Retina (tissue), 1 donor: Measurements from ENCODE around the gene COPG1.
A peak's percentile ranks its signal among the peaks of the same experiment; 100 is the strongest.

ENCODE experiments used
- DNase-seq: peaks from one replicate; pipeline ENCODE4 v3.0.0-alpha.2; 2016

Gene COPG1

DNA sequence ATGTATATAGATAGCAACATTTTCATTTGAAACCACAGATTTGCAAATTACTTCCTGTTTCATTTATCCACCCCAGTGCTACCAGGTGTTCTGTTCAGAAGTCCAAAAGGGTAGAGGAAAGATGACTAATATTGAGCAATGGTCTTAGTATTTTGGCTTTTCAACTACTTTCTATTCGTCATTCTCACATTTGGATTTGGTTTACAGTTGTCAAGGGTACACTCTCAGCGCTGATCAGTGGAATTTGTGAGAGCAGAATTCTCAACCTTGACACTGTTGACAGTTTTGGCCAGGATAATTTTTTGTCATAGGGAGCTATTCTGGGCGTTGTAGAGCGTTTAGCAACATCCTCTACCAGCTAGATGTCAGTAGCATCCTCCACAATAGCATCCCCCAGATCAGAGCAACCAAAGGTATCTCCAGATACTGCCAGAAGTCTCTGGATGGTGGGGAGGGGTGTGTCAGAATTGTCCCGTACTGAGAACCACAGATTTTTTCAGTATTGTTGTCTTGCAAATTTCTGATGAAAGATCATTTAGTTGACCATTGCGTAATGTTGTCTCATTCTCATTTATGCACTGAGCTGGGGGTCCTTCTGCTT is 33.4 kb downstream of the COPG1 start:
- DNase-seq: no peak

DNA sequence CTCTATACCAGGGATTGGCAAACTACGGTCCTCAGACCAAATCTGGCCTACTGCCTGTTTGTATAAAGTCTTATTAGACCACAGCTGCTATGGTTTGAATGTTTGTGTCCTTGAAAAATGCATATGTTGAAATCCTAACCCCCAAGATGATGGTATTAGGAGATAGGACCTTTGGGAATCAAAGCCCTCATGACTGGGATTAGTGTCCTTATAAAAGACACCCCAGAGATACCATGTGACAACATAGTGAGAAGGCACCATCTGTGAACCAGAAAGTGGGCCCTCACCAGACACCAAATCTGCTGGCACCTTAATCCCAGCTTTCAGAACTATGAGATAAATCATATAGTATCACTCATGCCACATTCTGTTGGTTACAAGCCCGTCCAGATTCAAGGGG is 36.7 kb downstream of the COPG1 start:
- DNase-seq: no peak

DNA sequence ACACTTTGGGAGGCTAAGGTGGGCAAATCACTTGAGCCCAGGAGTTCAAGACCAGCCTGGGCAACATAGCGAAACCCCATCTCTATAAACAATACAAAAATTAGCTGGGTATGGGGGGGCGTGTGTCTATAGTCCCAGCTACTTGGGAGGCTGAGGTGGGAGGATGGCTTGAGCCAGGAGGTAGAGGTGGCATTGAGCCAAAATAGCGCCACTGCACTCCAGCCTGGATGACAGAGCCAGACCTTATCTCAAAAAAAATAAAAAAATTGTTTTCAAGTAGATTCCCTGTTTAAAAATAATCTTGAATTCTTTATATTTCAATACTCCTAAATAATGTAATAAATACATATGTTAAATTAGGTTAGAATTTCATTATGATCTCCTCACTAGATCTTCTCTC is 39.0 kb downstream of the COPG1 start:
- DNase-seq: no peak

DNA sequence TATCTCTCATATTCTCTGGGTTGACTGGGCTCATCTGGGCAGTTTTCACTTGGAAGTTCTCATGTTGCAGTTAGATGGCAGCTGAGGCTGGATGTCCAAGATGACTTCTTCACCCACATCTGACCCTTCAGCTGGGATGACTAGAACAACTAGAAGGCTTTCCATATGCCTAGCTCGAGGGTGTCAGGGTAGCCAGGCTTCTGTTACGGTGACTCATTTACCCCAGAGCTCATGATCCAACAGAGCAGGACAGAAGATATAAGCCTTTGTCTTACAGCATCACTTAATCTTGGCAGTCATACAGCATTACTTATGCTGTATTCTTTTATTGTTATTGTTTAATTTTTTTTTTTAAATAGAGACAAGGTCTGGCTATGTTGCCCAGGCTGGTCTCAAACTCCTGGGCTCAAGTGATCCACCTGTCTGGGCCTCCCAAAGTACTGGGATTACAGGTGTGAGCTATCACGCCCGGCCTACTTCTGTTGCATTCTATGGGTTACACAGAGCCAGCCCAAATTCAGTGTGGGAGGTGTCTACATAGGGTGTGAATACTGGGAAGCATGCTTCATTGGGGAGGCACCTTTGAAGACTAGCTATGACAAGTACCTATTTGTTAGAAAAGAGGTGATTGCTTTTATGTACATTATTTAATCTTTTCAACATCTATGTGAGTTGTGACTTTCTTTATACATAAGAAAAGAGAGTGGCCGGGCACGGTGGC is 40.0 kb downstream of the COPG1 start:
- DNase-seq: no peak

DNA sequence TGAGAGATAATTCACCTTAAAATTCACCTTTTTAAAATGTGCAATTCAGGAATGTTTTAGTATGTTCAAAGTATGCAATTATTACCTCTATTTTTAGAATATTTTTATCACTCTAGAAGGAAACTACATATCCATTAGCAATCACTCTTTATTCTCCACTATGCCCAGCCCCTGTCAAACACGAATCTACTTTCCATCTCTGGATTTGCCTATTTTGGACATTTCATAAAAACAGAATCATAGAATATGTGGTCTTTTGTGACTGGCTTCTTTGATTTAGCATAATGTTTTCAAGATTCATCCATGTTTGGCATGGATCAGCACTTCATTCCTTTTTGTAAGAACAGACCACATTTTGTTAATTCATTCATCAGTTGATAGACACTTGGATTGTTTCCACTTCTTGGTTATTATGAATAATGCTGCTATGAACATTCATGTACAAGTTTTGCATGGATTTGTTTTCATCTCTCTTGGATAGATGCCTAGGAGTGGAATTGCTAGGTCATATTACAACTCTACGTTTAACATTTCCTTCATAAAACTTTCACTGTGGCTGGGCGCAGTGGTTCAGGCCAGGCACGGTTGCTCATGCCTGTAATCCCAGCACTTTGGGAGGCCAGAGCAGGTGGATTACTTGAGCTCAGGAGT is 42.0 kb downstream of the COPG1 start:
- no peak for DNase-seq

DNA sequence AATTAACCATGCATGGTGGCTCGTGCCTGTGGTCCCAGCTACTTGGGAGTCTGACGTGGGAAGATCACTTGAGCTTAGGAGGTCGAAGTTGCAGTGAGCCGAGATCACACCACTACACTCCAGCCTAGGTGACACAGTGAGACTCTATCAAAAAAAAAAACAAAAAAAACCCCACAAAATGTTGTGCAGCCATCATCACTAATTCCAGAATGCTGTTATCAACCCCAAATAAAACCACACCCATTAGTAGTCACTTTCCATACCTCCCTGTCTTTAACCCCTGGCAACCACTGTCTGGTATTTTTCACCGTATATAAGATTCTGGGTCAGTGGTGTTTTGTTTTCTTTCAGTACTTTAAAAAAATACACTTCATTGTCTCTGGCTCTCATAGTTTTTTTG is 45.9 kb downstream of the COPG1 start:
- no peak for DNase-seq

DNA sequence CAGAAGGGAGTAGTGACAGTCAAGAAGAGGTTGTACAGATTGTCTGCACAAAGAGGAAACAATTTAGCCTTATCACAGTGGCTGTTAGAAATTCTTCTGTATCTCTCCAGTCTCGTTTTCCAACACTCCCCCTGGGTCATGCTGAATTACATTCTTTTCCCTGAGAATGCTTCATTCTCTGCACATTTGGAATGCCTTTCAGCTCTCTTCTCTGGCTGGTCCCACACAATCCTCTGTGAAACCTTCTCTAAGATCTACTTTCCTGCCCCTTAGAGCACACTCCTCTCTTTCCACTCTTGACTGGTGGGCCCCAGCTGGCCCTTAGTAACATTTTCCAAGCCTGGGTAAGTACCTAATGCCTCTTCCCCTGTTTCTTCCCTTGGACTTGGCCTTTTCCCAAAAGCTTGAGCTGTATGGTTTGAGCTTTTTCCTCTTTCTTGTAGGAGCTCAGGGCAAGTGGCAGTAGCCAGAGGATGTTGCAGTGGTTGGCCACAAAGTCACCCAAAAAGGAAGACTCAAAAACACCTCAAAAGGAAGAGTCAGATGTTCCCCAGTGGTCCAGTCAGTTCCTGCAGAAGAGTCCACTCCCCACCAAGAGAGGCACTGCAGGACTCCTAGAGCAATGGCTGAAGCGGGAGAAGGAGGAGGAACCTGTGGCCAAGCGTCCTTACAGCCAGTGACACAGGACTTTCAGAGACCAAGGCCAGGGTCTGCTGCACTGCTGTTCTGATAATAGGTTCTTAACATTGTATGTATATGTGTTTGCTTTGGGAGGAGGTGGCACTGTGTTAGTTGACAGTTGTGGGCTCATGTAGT is 54.9 kb downstream of the COPG1 start:
- no peak for DNase-seq

DNA sequence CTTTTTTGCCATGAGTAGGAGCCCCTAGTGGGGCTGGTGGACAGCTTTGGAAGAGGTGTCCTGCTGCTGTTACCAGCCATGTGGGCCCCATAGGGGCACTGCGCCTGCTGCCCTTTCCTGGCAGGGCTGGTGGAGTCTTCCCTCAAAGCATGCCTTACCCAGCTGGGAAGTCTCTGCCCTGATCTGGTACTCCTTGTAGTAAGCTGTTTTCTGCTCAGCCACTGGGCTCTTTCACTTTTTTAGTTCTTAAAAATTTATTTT is 55.5 kb downstream of the COPG1 start:
- DNase-seq: no peak

DNA sequence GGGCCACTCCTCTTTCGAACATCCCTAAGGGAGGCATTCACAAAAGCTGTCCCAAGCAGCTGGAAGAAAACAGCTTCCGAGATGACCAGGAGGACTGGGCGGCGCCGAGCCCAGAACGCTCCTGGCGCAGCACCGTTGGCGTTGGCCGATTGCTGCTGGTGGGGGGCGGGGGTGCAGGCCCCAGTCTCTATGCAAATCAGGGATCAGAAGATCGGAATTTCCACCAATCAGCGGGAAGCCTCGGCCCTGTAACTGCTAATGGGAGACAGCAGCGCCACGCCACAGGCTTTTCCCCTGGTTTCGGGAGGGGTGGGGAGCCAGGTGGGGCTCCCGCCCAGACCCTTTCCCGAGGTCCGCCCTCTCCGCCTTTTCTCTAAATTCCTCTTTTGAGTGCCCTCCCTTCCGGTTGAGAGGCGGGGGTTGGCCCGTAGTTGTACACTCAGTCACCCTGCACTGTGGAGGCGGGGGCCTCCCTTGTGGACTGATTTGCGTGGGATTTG is 56.2 kb downstream of the COPG1 start:
- DNase-seq: peak; percentile 87

DNA sequence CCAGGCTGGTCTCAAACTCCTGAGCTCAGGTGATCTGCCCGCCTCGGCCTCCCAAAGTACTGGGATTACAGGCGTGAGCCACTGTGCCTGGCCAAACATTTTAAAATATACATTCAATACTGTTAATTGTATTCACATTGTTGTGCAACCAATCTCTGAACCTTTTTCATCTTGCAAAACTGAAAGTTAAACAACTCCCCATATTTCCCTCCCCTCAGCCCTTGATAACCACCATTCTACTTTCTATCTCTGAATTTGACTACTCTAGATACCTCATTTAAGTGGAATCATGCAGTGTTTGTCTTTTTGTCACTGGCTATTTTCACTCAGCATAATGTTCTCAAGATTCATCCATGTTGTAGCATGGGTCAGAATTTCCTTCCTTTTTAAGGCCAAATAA is 59.2 kb downstream of the COPG1 start:
- no peak for DNase-seq

DNA sequence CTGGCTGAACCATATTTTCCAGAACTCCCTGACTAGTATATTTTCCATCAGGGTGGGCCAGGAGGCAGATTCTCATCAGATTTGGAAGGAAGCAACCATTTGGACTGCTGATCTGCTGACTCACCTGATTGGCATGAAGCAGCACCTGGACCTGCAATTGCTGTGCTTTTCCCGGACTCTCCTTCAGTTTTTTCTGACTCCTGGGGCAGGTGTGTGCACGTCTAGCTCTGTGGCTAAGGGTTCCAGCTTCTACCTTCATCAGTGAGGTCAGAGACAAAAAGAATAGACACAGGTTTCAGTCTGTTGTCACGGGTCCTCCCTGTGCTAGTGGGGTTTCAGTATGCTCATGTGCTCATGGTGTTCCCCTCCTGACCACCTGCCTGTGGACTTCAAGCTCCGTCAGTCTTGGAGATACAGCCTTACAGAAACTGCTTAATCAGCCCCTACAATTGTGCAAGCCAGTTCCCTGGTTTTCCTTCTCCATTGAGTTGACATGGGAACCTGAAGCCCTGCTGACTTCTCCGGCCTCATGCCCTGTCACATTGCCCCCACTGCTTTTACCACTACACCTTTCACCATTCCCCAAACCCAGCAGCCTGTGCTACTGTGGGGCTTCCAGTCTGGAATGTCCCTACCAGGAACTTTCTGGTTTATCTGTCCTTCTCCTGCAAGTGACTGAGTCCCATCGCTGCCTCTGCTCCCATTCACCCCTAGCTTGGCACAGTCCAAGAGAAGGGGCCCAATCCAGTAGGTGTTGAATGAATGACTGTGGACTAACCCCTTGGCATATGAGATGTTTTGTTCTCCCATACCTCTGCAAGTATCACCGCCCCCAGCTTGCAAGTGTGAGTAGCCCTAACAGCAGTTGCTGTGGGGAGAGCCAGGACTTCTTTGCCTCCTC is 61.0 kb downstream of the COPG1 start:
- DNase-seq: no peak

DNA sequence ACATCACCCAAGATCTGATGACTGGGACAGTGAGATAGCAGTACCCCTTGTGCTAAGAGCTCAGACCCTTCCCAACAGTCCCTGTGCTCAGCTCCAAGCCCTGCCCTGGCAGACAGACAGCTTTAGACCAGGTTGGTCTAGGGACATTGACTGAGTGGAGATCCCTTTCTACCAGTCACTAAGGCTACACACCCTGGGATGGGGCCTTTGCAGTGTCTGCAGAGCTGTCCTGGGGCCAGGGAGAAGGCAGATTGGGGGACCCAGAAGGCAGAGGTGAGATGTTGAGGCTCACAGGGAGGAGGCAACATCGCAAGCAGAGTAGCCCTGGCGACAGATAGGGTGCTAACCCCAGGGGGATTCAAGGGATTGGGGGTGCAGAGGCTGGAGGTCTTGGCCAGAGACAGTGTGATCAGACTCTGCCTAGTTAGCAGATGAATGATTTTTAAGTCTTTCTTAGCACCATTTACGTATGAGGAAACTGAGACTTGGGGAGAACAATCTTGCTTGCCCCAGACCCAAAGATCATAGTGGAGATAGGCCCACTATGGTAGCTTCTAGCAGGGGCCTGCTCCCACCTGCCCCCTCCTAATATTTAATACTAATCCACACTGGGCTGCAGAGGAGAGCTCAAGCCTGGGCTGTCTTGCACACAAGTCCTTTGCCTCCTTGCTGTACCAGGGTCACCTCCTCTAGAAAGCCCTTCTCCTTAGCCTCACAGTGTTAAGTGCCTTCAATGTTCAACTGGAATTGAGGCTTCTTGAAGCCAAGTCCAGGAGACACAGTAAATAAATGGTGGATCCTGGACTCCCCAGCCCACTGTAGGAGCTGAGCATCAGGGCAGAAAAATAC is 61.9 kb downstream of the COPG1 start:
- DNase-seq: no peak

DNA sequence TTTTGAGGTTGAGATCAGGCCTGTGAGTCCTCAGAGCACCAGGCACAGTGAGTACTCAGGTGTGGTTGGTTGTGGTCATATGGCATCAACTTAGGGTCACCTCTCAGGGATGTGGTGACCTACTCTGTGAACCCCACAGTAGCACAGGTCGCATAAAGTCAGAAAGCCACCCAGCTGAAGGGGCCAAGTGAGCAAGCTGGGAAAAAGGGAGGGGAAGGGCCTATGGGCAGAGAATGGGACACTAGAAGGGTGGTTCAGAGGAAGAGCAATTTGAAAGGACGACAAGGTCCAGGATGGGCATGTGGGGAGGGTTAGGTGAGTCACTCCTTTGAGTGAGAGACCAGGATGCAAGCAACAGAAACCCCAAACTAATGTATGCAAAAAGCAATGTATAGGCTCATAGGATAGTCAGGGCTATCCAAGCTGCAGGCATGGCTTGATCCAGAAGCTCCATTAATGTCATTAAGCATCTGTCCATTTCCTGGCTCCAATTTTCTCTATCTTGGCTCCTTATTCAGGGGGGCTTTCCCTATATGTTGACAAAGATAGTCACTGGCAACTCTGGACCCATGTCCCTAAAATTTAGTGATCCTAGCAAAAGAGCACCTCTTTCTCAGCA is 62.7 kb downstream of the COPG1 start:
- no peak for DNase-seq

DNA sequence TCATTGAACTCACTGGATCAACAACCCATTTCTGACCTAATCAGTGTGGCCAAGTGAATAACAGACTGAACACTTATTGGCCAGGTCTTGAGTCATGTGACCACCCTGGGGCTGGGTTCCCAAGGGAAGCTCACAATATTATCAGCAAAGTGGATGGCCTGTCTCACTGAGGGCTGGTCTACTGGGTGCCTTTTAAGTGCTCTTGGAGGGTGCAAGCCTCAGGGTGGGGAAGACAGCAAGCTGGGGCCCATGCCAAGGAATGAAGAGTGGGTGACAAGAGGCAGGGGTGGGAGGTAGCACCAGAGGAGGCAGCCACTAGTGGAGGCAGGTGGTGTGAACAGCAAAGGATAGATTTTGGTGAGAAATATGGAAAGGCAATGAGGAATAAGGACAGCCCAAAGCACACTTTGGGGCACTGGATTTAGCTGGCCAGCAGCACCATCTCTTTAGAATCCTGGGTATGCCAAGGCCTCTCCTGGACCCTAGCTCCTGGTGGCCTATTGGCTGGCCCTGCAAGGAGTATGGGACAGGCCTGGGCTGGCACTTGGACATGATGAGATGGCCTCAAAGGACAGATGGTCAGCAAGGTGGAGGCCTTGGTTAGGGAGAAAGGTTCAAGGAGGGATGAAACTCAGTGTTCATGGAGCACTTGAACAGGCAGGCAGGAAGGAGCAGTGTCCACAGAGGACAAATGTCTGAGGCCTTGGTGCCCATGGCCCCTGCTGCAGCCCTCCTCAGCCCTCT is 63.4 kb downstream of the COPG1 start:
- peak; percentile 19 for DNase-seq

DNA sequence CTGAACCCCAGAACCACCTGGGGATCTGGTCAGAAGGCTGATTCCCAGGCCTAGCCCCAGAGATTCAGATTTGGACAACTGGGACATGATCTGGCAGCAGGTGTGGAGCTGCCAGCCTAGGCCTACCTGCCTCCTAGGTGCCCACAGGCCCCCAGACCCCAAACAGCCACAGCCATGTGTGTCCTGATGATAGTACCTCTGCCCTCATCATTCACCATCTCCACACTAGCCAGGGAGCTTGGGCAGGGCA is 63.9 kb downstream of the COPG1 start:
- no peak for DNase-seq

DNA sequence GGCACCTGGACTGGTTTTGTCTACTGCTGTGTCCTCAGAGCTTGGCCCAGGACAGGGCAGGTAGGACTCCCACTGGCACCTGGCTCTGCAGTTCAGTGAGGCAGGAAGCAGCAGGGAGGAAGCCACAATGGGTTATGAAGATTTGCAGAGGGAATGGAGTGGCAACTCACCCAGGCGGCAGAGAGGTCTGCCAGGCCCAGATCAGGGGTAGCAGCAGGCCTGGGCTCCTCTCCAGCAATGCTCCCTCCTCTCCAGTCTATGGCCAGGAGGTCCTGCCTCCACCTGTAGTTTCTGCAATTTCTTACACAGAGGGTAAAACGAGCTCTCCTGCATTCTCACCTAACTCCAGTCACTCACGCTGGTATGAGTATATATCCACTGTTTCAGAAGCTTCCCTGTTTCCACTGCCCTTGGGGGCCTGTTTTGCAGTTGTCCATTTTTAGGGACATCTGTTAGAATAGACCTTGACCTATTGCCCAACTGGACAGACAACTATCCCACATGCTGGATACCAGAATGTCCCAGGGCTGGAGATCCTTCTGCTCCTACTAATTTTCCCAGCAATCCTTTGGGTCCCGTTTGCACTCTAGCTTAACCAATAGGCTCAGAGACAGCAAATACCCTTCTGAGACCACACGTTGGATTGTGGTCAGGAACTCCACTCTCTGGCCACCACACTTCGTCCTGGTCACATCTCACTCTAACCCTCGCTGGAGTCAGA is 64.4 kb downstream of the COPG1 start:
- peak; percentile 29 for DNase-seq

DNA sequence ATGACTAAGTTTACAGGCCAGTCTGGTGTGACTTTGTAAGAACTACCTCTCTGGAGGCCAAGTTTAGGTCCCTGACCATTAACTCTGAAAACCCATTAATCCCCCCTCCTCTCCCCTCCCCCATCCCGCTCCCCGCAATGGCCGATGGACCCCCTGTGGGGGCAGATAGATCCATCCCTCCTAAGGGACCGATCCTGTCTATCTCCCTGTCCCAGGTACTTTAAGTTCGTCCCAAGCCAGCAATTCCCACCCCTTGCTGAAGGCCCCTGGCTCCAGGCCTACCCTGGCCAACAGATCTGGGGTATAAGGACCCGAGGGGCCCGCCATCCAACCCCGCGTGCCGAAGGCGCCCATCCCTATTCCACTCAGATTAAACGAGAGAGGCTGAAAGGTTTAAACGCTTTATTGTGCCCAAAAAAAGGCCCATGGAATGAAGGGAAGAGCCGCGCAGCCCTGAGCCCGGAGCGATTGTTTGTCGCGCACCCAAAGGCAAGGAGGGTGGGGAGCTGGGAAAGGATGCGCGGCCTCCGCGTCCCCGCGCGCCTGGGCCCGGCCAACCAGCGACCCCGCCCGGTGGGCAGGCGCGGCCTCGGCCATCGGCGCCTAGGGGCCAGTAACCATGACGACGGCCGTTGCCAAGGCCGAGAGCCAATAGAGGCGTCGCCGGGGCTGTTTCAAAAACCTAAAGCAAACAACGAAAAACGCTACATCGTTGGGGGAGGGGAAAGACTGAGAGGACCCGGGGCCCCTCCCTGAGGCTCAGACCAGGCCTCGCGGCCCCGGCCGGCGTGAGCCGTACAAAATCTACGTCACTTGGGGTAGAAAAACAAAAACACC is 65.2 kb downstream of the COPG1 start:
- DNase-seq: peak; percentile 96

DNA sequence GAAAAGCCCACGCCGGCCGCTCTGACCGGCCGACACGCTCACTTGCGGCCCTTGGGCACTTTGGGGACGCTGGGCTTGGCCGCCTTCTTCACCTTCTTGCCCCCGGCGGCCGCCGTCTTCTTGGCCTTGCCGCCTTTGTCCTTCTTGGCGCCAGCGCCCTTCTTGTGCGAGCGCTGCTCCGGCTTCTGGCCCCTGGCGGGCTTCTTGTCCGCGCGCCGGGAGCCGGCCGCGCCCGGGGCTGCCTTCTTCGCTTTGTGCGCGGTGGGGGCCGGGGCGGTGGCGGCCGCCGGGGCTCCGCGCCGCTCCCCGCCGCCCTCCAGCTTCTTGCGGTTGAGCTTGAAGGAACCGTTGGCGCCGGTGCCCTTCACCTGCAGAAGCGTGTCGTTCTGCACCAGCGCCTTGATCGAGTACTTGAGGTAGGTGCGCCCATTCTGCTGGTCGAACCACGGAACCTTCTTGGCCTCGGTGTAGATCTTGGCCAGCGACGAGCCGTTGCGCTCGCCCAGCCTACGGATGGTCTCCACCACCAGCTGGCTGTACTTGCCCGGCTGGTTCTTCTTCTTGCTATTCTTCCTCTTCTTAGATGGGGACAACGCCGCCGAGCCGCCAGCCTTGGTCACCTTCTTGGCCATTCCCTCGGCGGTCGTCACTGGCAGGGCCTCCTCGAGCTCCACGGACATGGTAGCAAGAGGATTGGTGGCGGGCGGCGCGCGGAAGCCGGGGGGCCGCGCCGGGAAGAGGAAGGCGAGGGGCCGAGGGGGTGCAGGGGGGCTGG is 66.0 kb downstream of the COPG1 start:
- peak; percentile 59 for DNase-seq

DNA sequence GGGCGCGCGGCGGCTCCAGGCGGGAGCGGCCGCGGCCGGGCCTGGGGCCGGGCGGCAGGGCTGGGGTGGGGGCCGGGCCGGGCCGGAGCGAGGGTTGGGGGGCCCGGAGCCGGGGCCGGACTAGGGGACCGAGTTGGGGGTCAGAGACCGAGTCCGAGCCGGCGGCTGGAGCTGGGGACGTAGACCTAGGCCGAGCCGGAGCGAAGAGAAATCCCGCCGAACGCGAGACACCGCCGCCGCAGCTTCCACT is 66.5 kb downstream of the COPG1 start:
- DNase-seq: no peak
